Fibroblast of pulmonary artery (primary cell): ENCODE data around the gene SLCO4A1.

Source experiments
- DNase-seq: peaks from one replicate; pipeline ENCODE4 v3.0.0-alpha.2; 2010; ENCODE audit warnings: low read depth
- H3K4me3 ChIP-seq: replicated peaks from 2 replicates; pipeline ENCODE4 v1.5.1; 2011; ENCODE audit warnings: low read depth, mild to moderate bottlenecking, control low read depth, low read length, moderate library complexity
- CTCF ChIP-seq: IDR thresholded peaks from 2 replicates; pipeline ENCODE4 v1.5.1; 2011; ENCODE audit warnings: mild to moderate bottlenecking, control low read depth, low read length, inconsistent platforms; ENCODE audit errors: missing control alignments

Gene SLCO4A1

DNA sequence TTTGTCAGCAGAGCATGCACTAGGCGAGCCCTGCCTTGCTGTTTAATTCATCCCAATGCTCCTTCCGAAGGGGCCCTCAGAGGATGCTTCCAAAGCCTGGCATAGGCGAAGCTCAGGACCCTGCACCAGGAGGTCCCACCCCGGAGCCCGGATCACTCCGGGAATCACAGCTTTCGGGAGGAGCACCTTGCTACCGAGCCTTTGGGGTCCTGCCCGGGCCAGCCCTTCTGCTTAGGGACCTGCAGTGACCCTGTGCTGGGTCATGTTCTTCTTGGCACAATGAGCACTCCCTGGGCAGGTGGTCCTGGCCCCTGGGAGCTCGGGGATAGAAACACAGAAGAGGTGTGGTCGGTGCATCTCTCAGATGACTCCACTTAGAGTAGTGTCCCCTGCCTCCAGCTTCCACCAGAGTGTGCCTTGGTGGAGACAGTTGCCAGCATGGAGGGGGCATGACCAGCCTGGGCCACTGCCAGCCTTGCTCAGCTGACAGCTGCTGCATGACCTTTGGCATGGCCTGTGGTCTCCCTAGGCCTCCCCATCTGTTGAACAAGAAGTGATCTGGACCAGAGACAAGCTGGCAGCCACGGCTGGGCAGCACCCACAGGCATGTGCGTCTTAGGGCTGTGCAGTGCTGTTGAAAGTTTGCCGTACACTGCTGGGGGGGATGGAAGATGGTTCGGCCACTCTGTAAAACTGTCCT lies 44.7 kb upstream of the SLCO4A1 start:
- no peak for TF ChIP-seq CTCF
- DNase-seq = no peak
- no peak overlapping the region for H3K4me3 ChIP-seq

- DNase-seq = no peak
- TF ChIP-seq CTCF = no peak
- H3K4me3 ChIP-seq = no peak overlapping the region
Observed at GRCh38 chr20:62598761-62599194, 43.5 kb upstream of the SLCO4A1 start.

GRCh38 chr20:62599216-62600110 lies 42.8 kb upstream of the SLCO4A1 start:
- no peak for DNase-seq
- H3K4me3 ChIP-seq = no peak overlapping the region
- TF ChIP-seq CTCF = no peak

DNA sequence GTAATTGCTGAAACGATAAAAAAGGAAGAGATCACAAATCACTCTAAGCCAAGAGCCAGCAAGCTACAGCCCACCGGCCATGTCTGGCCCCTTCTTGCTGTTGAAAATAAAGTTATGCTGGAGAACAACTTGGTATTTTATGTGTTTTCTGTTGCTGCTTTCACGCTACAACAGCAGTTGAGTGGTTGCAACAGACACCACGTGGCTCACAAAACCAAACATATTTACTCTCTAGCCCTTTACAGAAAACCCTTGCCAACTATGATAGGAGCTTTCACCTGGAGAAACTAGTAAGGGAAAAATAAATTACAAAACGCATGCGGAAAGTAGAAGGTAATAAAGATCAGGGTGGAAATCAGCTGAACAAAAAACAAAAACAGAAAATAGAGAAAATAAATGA lies 41.1 kb upstream of the SLCO4A1 start:
- DNase-seq = no peak
- TF ChIP-seq CTCF = no peak
- no peak overlapping the region for H3K4me3 ChIP-seq

- H3K4me3 ChIP-seq = no peak overlapping the region
- TF ChIP-seq CTCF = no peak
- DNase-seq = no peak
Observed at GRCh38 chr20:62601714-62602113, 40.6 kb upstream of the SLCO4A1 start.

DNA sequence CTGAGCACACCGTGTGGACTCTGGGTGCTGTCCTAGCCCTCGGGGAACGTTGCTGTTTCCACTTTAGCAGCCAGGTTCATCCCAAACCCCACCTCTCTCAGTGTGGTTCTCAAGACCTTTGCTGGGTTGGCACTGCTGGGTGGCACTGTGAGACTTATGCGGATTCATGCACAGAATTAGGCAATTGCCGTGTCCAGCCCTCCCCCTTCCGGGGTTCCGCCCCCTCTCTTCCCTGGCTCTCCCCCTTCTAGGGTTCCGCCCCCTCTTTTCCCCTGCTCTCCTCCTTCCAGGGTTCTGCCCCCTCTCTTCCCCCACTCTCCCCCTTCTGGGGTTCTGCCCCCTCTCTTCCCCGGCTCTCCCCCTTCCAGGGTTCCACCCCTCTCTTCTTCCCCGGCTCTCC lies 39.8 kb upstream of the SLCO4A1 start:
- no peak for DNase-seq
- no peak for TF ChIP-seq CTCF
- no peak overlapping the region for H3K4me3 ChIP-seq
